Measurements from ENCODE around the gene C5.

Gene C5

DNA sequence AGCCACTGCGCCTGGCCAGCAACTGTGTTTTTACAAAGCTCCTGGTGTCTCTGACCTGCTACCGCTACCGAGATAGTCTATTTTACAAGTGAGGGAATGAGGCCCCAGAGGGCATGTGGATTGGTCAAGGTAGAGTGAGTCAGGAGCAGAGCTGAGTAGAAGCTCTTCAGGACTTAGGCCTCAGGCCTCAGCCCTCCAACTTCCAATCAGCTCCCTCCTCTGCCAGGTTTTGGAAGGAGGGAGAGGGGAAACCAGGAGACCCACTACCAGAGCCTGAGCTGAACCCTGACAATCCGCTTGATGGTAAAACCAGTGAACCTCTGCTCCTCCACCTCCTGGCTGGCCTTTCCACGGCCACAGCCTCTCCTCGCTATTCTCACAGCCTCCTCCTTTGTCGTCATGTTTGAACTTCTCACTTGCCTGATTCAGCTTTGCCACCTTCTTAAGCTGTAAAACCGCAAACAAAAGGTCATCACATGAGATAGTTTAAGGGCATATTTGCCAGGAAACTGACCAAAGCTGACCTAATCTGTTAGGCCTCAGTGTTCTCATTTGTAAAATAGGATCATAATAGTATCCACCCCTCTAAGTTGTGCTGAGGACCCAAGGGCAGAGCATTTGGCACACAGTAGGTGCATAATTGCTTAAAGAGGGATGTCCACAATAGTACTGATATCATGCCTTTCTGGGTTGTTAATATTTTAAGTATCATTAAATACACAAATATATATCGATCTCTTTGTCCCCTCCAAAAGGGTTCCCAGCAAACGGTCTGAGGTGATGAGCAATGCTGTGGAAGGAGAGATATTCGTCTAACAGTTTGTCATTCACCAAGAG is 125.2 kb downstream of the C5 start:
- no peak for DNase-seq (ENCODE audit: low spot score)

DNA sequence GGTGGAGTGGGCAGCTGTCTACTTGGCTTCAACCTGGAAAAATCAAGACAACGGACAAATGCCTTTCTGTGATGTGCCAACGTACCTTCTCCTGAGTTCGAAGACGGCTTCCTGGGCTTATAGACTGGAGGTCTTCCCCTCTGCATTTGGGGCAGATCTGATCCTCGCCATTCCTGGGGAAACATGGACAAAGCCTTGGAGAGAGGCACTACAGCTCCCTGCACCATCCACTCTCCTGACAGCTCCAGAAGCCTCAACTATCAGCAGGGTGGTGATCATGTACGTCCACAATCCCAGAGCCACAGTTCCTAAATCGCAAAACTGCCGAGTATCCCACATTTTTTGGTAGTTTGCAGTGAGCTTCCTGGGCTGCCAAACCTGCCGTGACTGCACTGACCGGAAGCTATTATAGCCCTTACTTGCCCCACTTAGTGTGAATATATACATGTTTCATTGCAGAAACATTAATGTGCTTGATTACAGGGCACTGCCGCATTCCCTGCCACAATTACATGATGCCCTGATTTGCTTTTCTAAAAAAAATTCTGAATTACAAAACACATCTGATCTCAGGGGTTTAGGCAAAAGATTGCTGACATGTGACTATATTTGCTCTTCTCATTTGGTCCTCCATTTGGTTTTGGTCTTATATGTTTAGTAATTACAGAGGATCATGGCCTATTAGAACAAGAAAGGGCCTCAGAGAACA is 126.3 kb downstream of the C5 start:
- DNase-seq (ENCODE audit: low spot score), result no peak

DNA sequence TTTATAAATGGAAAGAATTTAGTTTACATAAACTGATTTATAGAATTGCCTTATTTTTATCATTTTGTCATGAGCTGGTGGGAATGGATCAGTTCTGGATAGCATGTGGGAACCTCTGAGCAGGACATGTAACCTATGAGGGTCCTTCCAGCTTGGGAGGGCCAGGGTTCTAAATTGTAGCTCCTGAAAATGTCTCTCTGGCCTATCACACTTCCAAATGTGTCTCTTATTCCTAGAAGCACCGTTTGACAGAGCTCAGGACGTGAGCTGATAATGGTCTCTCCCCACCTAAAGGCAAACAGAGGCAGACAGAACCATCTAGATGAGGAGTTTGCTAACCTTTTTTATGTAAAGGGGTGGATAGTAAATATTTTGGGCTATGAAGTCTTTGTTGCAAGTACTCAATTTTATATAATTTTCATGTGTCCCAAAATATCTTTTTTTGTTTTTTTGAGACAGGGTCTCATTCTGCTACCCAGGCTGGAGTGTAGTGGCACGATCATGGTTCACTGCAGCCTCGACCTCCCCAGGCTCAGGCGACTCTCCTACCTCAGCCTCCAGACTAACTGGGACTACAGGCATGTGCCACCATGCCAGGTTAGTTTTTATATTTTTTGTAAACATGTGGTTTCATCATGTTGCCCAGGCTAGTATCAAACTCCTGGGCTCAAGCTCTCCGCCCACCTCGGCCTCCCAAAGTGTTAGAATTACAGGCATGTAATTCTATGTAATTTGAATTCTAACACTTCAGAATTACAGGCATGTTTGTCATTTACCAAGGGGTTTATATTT is 127.5 kb downstream of the C5 start:
- DNase-seq (ENCODE audit: low spot score), result no peak

DNA sequence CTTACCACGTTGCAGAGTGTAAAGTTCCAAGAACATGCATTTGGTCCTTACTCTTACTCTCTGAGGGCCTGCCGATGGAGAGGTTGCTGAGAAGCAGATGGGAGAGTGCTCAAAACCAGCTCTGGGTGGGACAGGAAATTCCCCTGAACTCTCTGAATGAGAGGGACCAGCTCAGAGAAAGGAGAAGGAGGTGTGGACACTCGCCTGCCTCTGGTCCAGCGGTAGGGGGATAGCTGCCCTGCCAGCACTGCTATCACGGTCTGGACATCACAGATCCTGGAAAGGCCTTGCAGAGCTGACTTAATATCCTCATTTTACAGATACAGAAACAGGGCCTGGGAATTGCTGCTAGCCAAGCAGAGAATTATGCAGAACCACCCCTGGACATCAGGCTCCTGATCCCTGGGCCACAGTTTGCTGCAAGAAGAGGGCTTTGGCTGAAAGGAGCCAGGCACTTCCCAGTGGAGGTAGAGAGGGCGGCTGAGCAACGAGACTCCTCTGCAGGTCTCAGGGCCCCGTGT is 128.4 kb downstream of the C5 start:
- DNase-seq (ENCODE audit: low spot score), result no peak

DNA sequence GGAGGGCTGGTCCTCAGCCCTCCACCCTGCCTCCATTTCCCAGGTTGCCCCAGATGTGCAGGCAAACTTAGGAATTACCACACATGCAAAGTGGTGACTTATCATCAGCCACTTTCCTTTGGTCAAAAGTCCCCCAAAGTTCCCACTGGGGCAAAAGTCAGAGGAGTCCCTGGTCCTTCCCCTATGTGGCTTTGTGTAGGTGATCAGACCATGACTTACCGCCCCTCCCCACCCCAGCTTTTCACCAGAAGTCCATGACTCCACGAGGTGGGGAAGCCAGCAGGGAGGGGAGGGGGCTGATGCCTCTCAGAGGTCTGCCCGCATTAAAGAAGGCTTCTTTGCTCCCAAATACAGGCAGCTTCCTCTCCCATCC is 129.3 kb downstream of the C5 start:
- DNase-seq (ENCODE audit: low spot score), result no peak

DNA sequence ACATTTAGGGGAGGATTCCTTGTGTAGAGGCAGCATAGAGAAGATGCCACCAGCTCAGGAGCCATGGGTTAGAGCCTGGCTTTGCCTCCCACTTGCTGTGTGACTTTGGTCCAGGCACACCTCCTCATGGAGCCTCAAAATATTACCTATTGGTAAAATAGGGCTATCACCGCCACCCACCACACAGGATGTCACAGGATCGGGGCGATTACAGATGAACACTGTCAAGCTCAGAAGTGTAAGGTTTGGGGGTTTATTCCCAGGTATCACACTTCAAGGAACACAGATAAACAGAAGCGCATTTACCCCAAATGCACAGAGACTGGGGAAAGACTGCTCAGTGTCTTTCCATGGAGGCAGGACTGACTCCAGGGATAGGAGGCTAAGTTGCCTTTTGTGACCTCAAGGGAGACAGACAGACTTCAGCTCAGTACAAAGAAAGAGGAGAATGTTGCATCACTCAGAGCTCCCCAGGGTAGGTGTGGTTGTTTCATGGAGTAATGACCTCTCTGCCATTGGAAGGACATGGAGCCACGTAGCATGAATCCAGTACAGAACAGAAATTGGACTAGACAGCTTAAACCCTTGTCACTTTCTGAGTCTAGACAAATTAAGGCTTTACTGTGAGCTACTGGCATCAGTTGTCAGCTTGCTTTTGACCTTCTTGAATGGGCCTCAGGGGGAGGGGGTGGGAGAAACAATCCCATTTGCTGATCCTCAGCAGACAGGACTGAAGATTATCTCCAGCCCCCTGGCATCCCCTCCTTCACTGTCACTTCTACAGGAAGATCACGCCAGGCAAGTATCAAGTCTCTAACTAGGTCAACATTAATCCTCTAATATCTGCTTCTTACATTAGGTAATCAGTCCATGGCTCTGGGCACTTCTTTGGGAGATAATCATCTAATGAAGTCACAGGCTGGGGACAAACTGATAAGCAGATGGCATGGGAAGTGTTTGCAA is 130.0 kb downstream of the C5 start:
- no peak for DNase-seq (ENCODE audit: low spot score)

DNA sequence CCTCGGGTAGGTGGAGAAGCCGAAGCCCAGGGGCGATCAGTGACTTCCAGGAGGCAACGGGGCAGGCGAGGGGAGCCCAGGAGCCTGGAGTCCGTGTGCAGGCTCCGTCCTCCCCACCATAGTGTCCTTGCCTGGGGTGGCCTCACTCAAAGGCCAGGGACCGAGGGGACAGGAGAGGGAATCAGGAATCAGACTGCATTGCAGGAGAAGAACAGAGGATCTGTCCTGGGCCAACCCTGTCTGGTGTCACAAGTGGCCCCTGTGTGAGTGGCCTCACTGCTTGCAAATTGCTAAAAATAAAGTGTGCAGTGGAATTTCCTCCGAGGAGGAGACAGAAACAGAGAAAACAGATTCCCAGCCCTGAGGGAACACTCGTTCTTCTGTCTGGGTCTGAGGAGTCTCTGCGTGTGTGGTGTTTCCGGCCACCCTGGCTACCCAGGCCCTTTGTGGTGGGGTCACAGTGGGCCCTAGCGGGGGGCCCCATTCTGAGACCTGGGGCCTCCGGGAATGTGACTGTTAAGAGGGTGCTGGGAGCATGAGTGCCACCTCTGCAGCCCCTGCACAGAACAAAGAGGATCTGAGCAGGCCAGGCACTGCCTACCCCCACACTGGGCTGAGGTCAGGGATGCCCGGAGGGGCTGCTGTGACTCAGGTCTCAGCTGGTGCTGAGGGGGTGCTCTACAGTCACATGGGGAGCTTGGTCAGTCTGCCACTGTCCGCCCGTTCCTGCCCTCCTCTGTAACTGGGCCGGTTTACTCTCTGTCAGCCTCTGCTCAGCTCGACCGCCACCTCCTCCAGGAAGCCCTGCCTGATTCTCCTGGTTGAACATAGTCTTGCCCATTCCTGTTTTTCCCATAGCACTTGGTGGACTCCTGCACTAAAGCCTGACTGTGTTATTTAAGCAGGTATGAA is 130.9 kb downstream of the C5 start:
- no peak for DNase-seq (ENCODE audit: low spot score)

DNA sequence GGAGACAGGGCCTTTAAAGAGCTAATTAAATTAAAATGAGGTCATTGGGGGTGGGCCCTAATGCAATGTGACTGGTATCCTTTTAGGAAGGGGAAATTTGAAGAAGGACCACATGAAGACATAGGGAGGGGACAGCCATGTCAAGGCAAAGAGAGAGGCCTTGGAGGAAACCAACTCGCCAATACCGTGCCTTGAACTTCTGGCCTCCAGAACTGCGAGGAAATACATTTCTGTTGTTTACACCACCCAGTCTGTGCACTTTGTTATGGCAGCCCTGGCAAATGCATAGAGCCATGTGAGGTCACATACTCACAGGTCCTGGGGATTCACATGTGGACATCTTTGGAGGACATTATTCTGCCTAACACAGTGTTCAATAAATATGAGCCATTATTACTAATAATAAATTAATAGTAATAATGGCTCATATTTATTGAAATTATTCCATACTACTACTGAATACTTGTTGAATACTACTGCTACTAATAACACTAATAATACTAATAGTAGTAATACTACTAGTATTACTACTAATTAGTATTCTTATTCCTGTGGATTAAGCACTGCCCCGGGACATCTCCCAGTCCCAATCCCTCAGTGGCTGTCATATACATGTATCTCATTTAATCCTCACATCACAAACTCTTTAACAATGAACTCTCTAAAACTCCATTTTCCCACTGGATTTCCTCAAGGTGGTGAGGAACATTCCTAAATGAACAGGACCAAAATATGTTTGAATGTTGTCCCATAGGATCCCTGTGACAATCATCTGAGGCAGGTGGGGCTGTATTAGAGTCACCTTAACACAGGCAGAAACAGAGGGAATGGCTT is 131.9 kb downstream of the C5 start:
- DNase-seq (ENCODE audit: low spot score), result no peak

DNA sequence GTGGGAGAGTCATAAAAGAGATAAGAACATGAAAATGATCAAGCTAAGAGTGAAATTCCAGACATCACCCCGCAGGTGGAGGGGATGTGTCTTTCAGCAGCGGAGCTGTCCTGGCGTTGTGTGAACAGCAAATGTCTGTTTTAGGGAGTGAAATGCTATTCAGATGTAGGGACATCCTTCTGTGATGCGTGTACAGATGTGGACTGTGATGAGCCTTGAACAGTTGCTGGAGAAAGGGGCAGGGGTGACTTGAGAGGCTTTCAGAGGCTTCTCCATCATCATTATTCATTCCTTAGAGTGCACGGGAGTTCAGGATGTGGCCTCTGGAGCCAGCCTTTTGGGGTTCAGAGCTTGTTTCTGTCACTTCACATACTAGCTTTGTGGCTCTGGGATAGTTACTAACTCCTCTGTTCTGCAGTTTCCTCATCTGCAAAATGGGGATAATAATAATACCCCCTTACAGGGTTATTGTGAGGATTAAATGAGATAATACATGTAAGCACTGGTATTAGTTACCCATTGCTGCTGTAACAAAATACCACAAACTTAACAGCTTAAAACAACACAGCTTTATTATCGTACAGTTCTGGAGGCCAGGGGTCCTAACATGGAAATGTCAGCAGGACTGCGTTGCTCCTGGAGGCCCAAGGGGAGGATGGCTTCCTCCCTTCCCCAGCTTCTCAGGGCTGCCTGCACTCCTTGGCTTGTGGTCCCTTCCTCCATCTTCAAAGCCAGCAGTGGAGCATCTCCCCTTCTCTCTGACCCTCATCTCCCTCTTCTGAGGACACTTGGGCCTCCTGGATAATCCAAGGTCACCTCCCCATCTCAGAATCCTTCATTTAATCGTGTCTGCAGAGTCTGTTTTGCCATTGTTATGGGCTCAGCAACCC is 132.8 kb downstream of the C5 start:
- no peak for DNase-seq (ENCODE audit: low spot score)

DNA sequence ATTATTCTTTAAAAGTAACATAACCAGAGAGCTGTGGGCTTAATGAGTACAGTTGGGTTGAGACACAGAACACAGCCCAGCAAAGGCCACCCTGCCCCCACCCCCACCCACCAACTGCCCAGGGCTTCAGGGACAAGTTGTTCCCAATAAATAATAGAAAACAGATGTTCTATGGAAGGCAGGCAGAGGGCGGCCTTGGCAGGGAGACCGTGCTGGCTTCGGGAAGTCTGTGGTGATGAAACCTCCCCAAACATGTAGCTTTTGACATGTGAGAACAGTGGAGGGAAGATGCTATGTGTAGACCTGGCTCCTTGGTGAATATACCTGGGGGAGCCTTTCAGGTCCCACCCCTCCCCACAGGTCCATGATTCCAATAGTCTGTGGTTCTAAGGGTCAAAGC is 133.5 kb downstream of the C5 start:
- no peak for DNase-seq (ENCODE audit: low spot score)

DNA sequence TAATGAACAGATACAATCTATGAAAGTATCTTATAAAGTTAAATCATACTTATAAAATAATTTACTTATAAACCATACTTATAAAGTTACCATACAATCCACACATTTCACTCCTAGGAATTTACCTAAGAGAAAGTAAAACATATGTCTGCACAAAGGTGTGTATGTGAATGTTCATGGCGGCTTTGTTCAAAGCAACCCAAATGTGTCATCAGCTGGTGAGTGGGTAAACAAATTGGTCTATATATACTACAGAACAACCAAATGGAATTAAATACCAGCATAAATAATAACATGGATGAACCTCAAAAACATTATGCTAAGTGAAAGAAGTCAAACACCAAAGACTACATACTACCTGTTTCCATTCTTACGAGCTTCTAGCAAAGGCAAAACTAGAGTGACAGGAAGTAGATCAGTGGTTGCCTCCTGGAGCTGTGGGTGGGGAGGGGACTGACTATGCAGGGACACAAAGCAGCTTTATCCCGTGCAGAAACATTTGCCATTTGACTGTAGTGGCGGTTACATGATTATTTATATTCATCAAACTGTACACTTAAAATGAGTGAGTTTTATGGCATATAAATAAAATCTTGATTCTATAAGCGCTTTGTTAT is 134.1 kb downstream of the C5 start:
- peak; percentile 27 for DNase-seq (ENCODE audit: low spot score)

DNA sequence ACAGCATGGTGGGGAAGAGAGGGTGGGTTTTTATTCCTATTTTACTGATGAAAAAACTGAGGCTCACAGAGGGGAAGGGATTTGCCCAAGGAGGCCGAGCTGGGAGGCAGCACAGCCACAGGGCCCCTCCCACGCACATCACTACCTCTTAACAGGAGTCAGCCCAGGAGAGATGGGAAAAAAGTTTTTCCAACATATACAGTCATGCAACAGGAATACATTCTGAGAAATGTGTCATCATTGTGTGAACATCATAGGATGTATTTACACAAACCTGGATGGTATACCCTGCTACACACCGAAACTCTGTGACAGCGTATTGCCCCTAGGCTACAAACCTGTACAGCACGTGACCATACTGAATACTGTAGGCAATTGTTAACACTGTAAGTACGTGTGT is 135.1 kb downstream of the C5 start:
- DNase-seq (ENCODE audit: low spot score), result no peak

DNA sequence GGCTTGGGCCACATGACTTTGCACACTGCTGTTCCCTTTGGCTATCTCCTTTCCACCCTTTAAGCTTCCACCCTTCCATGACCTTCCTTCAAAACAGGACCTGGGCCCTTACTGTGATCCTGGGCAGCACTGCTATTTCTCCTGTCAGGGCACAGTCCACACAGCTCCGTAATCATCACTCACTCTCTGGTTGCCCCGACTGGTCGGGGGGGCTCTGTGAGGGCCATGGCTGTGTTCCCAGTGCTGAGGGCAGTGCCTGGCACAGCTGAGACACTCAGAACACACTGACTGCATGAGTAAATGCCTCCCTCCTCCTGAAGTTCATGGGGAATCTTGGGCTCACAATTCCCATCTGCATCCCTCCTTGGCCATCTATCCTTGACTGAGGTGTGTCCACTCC is 135.7 kb downstream of the C5 start:
- no peak for DNase-seq (ENCODE audit: low spot score)

DNA sequence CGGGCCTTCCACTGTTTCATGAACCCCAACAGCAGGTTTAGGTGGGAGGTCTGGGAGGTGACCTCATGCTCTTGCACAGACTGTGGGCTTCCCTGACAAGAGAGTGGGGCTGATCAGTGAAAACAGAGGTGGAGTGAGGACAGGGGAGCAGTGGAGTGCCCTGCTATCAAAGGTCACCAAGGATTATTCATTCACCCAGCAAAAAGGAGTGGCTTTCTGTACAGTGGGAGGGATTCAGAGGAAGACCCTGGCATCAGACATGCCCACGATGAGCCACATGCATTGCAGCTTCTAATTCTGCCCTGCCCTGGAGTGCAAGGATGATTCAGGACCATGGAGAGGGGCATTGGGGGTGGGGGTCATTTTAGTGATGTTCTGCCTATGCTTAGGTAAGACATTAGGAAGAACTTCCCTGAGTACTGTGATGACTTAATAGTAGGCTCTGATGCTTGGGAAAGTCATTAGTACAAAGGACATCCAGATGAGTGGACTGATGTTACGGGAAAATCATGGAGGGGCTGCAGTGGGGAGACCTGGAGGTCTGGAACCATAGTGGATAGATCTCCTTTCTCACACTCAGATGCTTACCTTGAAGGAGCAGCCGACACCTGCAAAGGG is 136.3 kb downstream of the C5 start:
- no peak for DNase-seq (ENCODE audit: low spot score)

DNA sequence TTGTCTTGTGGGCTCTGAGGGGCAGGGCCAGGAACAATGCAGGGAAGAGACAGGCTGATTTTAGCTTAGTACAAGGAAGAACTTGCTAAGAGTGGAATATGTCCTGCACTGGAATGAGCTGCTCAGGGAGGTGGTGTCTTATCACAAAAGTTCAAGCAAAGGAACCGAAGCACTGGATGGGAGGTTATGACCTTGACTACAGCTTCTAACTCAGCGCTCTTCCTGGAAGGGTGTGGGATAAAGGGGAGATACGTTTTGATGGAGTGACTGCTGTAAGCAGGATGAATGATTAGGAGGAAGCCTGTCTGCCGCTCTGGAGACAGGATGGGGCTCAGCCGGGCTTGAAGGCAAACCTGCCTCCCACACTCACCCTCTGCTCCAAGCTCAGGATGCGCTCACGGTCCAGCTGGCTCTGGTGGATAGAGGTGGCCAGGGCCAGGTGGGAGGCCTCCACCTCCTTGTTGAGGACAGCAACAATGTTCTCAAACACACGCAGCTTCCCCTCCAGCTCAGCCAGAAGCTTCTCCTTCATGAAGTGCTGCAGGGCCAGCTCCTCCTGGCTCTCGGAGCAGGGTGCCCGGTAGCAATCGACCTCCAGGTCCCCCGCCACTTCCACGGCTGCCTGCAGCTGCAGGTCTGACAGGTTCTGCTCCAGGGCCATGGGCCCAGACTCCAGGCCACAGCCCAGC is 137.0 kb downstream of the C5 start:
- no peak for DNase-seq (ENCODE audit: low spot score)

DNA sequence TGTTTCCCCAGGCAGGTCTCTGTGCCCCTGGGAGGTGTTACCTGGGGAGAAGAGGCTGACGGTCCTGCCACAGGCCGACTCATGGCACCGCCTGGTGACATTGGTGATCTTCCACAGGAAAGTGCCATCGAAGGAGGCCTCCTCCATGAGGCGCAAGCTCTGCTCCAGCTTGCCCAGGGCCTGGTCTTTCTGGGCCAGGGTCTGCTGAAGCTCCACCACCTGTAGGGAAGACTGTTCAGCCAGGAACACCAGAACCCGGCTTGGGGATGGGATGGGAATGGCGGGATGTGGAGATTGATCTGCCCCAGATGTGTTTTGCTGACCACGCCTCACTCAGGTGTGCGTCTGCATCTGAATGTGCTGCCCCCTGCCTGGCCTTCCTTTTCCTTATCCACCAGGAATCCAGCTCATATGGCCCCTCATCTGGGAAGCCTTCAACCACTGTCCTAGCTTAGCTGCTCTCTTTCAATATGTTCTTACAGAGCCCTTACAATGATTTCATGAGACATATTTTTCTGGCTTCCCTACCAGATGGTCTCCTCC is 138.7 kb downstream of the C5 start:
- no peak for DNase-seq (ENCODE audit: low spot score)

DNA sequence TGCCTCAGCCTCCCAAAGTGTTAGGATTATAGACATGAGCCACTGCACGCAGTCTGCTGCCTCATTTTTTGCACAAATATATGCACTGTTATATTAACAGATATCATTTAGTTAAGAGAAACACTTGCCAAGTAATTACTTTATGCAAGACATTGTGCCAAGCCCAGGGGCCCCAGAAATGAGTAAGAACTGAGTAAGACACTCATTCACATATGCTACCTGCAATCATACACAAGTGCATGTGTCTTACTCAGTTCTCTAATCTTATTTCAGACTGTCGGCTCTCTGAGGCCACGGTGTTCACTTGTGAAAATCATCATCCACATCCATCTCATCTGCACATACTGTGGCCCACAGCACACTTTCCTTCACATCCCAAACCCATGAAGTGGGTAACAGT is 139.4 kb downstream of the C5 start:
- no peak for DNase-seq (ENCODE audit: low spot score)

All from SW480 (cell line).